HEK293 (cell line): ENCODE results near the gene AP1G2.

Experiments
- CTCF ChIA-PET: fragments of 350-600 bp; formaldehyde crosslinking; extraction: SDS; loops from one replicate; lab custom pipeline; 2021; ENCODE audit warnings: antibody characterized with exemption; lab: Yijun Ruan, JAX
- POLR2A ChIA-PET: fragments of 300-600 bp; formaldehyde crosslinking; extraction: SDS; loops from one replicate; lab custom pipeline; 2020; ENCODE audit warnings: antibody characterized with exemption, inconsistent platforms; lab: Yijun Ruan, JAX
- H3K27ac ChIP-seq: fragments of 200-500 bp; sonication (Bioruptor generic); 2 replicates; pipeline ENCODE4 v1.5.1; 2014; ENCODE audit warnings: low read depth, low read length, control low read depth, inconsistent platforms; ENCODE audit errors: extremely low read depth
- H3K36me3 ChIP-seq, 2 experiments: fragments of 200-500 bp in 1 of 2; sonication (Bioruptor generic) in 1 of 2; 1 replicate in 1 of 2; 2 replicates in 1 of 2; pipeline ENCODE4 v1.5.1; 2014 to 2017; ENCODE audit warnings: inconsistent platforms in 2 of 2, low read length in 2 of 2; ENCODE audit not compliant: control insufficient read depth in 2 of 2, insufficient read depth in 1 of 2
- H3K4me1 ChIP-seq: fragments of 200-500 bp; sonication (Bioruptor generic); 2 replicates; pipeline ENCODE4 v1.5.1; 2014; ENCODE audit warnings: mild to moderate bottlenecking, low read length, inconsistent platforms; ENCODE audit not compliant: control insufficient read depth, insufficient read depth
- H3K4me3 ChIP-seq: 2 replicates; pipeline ENCODE4 v1.5.1; 2011; ENCODE audit warnings: low read depth, mild to moderate bottlenecking, control low read depth, low read length, moderate library complexity
- H3K9me3 ChIP-seq: fragments of 200-500 bp; sonication (Bioruptor generic); 2 replicates; pipeline ENCODE4 v1.5.1; 2014; ENCODE audit warnings: low read depth, low read length, inconsistent platforms; ENCODE audit not compliant: control insufficient read depth, insufficient read depth
- KLF7 ChIP-seq: fragments of 450-650 bp; formaldehyde crosslinking; IDR thresholded peaks from 2 replicates; pipeline ENCODE4 v1.5.1; 2016; ENCODE audit warnings: missing biosample characterization, missing genetic modification characterization, borderline replicate concordance
- KLF8 ChIP-seq: fragments of 450-650 bp; formaldehyde crosslinking; IDR thresholded peaks from 2 replicates; pipeline ENCODE4 v1.5.1; 2016; ENCODE audit warnings: missing biosample characterization, missing genetic modification characterization
- TRIM28 ChIP-seq: IDR thresholded peaks from 2 replicates; pipeline ENCODE4 v1.6.1; 2011; ENCODE audit warnings: low read length, control low read depth, borderline replicate concordance
- ZBTB17 ChIP-seq: fragments of 450-650 bp; formaldehyde crosslinking; IDR thresholded peaks from 2 replicates; pipeline ENCODE4 v1.5.1; 2016; ENCODE audit warnings: missing biosample characterization, missing genetic modification characterization
- ZNF157 ChIP-seq: fragments of 450-650 bp; formaldehyde crosslinking; IDR thresholded peaks from 2 replicates; pipeline ENCODE4 v1.5.1; 2016; ENCODE audit warnings: missing biosample characterization, missing genetic modification characterization
- ZNF169 ChIP-seq: fragments of 450-650 bp; formaldehyde crosslinking; IDR thresholded peaks from 2 replicates; pipeline ENCODE4 v1.5.1; 2016; ENCODE audit warnings: missing biosample characterization, missing genetic modification characterization
- ZNF302 ChIP-seq: fragments of 450-650 bp; formaldehyde crosslinking; IDR thresholded peaks from 2 replicates; pipeline ENCODE4 v1.5.1; 2016; ENCODE audit warnings: missing biosample characterization, missing genetic modification characterization, low read depth
- ZNF341 ChIP-seq: fragments of 450-650 bp; formaldehyde crosslinking; IDR thresholded peaks from 2 replicates; pipeline ENCODE4; 2016; ENCODE audit warnings: low read depth, missing biosample characterization, missing genetic modification characterization
- ZNF48 ChIP-seq: fragments of 450-650 bp; formaldehyde crosslinking; IDR thresholded peaks from 2 replicates; pipeline ENCODE4 v1.5.1; 2016; ENCODE audit warnings: missing biosample characterization, missing genetic modification characterization
- ZNF521 ChIP-seq: fragments of 450-650 bp; formaldehyde crosslinking; IDR thresholded peaks from 2 replicates; pipeline ENCODE4 v1.5.1; 2017; ENCODE audit warnings: missing biosample characterization, mild to moderate bottlenecking, missing genetic modification characterization
- ZNF555 ChIP-seq: fragments of 450-650 bp; formaldehyde crosslinking; conservative IDR thresholded peaks from 2 replicates; pipeline ENCODE4 v1.5.1; 2017; ENCODE audit warnings: missing biosample characterization, mild to moderate bottlenecking, missing genetic modification characterization, inconsistent platforms
- ZNF626 ChIP-seq: fragments of 450-650 bp; sonication (Bioruptor Pico); formaldehyde crosslinking; IDR thresholded peaks from 2 replicates; pipeline ENCODE4 v1.5.1; 2018; ENCODE audit warnings: missing biosample characterization, missing genetic modification characterization, inconsistent platforms
- ZNF654 ChIP-seq: fragments of 450-650 bp; formaldehyde crosslinking; IDR thresholded peaks from 2 replicates; pipeline ENCODE4 v1.5.1; 2016; ENCODE audit warnings: low read depth, missing biosample characterization, missing genetic modification characterization
- ZNF76 ChIP-seq: fragments of 450-650 bp; formaldehyde crosslinking; IDR thresholded peaks from 2 replicates; pipeline ENCODE4; 2016; ENCODE audit warnings: low read depth, missing biosample characterization, missing genetic modification characterization, borderline replicate concordance
- ZNF768 ChIP-seq: fragments of 450-650 bp; formaldehyde crosslinking; IDR thresholded peaks from 2 replicates; pipeline ENCODE4 v1.5.1; 2018; ENCODE audit warnings: missing biosample characterization, mild to moderate bottlenecking, missing genetic modification characterization
- ZNF843 ChIP-seq: fragments of 450-650 bp; formaldehyde crosslinking; IDR thresholded peaks from 2 replicates; pipeline ENCODE4 v1.5.1; 2016; ENCODE audit warnings: missing biosample characterization, missing genetic modification characterization
- ZSCAN30 ChIP-seq: fragments of 450-650 bp; IDR thresholded peaks from 2 replicates; pipeline ENCODE4 v1.5.1; 2018; ENCODE audit warnings: missing biosample characterization, mild to moderate bottlenecking, missing genetic modification characterization, moderate library complexity
- TF ChIP-seq, protein P1 (sequence below): fragments of 450-650 bp; formaldehyde crosslinking; IDR thresholded peaks from 2 replicates; pipeline ENCODE4 v1.5.1; 2016; ENCODE audit warnings: missing biosample characterization, missing genetic modification characterization, borderline replicate concordance
- TF ChIP-seq, protein P2 (sequence below): fragments of 450-650 bp; formaldehyde crosslinking; IDR thresholded peaks from 2 replicates; pipeline ENCODE4 v1.5.1; 2016; ENCODE audit warnings: missing biosample characterization, missing genetic modification characterization
- TF ChIP-seq, protein P3 (sequence below): fragments of 450-650 bp; formaldehyde crosslinking; IDR thresholded peaks from 2 replicates; pipeline ENCODE4 v1.5.1; 2016; ENCODE audit warnings: missing biosample characterization, missing genetic modification characterization

AP1G2 gene

DNA sequence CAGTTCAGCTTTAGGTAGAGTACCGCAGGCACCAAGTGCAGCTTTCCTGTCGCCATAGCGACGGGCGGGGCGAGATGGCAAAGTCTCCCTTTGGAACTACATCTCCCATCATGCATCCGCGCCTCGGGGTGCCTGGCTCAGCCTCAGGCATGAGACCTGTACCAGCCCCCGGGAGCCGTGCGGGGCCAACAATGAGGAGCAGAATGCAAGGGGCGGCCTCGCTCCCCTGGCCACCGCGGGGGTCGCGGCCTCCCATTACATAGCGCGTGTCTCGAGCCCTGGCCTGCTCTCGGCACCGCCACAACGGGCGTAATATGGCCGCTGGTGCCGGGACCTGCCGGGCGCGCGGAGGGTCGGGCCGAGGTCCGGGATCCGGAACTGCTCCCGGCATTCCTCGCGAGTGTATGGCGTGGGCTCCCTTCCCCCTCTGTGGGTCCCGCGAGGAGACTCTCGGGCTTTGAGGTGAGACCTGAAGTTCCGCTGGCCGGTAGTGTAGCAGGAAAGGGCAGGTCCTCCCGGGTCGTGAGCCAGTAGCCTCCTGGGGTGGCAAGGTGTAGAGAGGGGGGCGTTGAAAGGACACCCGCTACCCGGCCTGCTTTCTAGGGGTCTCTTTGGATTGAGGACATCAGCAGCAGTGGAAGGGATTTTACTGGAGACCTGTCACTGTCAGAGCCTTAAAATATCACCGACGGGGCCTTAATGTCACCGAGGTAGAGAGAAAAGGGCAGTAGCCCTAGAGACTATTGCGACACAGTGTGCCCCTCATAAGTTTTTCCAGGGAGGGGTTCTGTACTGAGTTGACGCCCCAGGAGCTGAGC lies 11.5 kb downstream of the AP1G2 start, which contains the start of gene THTPA (continued):
- TF ChIP-seq KLF8 (peak; percentile 82), ZNF768 (no peak), ZNF654 (no peak), ZBTB17 (peak; percentile 99), ZSCAN30 (tag by site-specific recombination) (peak; percentile 93), ZNF48 (tag by site-specific recombination) (no peak), ZNF76 (peak; percentile 99), ZNF157 (tag by site-specific recombination) (no peak), ZNF302 (tag by site-specific recombination) (no peak), ZNF341 (tag by site-specific recombination) (peak; percentile 80), KLF7 (tag by site-specific recombination) (peak; percentile 42; the same call in 1 of the 2 replicates), ZNF555 (tag by site-specific recombination) (no peak)
- TF ChIP-seq, protein P1, sequence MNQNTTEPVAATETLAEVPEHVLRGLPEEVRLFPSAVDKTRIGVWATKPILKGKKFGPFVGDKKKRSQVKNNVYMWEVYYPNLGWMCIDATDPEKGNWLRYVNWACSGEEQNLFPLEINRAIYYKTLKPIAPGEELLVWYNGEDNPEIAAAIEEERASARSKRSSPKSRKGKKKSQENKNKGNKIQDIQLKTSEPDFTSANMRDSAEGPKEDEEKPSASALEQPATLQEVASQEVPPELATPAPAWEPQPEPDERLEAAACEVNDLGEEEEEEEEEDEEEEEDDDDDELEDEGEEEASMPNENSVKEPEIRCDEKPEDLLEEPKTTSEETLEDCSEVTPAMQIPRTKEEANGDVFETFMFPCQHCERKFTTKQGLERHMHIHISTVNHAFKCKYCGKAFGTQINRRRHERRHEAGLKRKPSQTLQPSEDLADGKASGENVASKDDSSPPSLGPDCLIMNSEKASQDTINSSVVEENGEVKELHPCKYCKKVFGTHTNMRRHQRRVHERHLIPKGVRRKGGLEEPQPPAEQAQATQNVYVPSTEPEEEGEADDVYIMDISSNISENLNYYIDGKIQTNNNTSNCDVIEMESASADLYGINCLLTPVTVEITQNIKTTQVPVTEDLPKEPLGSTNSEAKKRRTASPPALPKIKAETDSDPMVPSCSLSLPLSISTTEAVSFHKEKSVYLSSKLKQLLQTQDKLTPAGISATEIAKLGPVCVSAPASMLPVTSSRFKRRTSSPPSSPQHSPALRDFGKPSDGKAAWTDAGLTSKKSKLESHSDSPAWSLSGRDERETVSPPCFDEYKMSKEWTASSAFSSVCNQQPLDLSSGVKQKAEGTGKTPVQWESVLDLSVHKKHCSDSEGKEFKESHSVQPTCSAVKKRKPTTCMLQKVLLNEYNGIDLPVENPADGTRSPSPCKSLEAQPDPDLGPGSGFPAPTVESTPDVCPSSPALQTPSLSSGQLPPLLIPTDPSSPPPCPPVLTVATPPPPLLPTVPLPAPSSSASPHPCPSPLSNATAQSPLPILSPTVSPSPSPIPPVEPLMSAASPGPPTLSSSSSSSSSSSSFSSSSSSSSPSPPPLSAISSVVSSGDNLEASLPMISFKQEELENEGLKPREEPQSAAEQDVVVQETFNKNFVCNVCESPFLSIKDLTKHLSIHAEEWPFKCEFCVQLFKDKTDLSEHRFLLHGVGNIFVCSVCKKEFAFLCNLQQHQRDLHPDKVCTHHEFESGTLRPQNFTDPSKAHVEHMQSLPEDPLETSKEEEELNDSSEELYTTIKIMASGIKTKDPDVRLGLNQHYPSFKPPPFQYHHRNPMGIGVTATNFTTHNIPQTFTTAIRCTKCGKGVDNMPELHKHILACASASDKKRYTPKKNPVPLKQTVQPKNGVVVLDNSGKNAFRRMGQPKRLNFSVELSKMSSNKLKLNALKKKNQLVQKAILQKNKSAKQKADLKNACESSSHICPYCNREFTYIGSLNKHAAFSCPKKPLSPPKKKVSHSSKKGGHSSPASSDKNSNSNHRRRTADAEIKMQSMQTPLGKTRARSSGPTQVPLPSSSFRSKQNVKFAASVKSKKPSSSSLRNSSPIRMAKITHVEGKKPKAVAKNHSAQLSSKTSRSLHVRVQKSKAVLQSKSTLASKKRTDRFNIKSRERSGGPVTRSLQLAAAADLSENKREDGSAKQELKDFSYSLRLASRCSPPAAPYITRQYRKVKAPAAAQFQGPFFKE = no peak
- TF ChIP-seq, all 188 proteins: peak for 53

DNA sequence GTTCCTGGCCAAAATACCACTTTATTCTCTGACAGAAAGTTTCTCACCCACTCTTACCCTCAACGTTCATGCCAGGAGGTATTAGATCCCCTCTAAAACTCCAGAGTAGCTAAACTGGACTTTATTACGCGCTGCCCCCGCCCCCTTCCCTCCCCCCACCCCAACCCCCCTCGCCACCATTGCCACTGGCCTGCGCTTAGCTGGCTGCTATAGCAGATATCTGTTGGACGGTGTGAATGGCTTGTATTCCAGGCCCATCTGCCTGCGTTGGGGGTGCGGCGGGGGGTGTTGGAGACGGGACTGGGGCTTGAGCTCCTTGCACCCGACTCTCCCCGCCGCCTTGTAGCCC lies 12.1 kb downstream of the AP1G2 start:
- H3K4me1 ChIP-seq = peaks cover 10% of the 10 kb centered on the region

More for the DNA sequence above, 12.1 kb downstream of the AP1G2 start:
- POLR2A ChIA-PET = interaction anchor here (0.6 to 1.2 kb wide), 8 partner anchors 9 to 262 kb away, joined by 3 to 10 read pairs (median 6); partner anchors contain the start of genes AP1G2, BCL2L2 and PABPN1
- CTCF ChIA-PET = interaction anchor here (2.0 to 10.1 kb wide), 2 partner anchors 8 to 75 kb away, joined by 6 to 338 read pairs; no protein-coding TSS in a partner anchor
- Histone ChIP-seq H3K27ac (peak overlapping the region; percentile 81; the same call in 1 of the 2 replicates), H3K4me3 (peak overlapping the region; percentile 85), H3K9me3 (no peaks in the 10 kb centered on the region)
- TF ChIP-seq TRIM28 (no peak), ZNF626 (tag by site-specific recombination) (no peak), ZNF843 (tag by site-specific recombination) (no peak), ZNF521 (tag by site-specific recombination) (no peak), ZNF169 (tag by site-specific recombination) (no peak)
- TF ChIP-seq, protein P2, sequence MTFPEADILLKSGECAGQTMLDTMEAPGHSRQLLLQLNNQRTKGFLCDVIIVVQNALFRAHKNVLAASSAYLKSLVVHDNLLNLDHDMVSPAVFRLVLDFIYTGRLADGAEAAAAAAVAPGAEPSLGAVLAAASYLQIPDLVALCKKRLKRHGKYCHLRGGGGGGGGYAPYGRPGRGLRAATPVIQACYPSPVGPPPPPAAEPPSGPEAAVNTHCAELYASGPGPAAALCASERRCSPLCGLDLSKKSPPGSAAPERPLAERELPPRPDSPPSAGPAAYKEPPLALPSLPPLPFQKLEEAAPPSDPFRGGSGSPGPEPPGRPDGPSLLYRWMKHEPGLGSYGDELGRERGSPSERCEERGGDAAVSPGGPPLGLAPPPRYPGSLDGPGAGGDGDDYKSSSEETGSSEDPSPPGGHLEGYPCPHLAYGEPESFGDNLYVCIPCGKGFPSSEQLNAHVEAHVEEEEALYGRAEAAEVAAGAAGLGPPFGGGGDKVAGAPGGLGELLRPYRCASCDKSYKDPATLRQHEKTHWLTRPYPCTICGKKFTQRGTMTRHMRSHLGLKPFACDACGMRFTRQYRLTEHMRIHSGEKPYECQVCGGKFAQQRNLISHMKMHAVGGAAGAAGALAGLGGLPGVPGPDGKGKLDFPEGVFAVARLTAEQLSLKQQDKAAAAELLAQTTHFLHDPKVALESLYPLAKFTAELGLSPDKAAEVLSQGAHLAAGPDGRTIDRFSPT (tag by site-specific recombination) = no peak
- TF ChIP-seq, protein P3, sequence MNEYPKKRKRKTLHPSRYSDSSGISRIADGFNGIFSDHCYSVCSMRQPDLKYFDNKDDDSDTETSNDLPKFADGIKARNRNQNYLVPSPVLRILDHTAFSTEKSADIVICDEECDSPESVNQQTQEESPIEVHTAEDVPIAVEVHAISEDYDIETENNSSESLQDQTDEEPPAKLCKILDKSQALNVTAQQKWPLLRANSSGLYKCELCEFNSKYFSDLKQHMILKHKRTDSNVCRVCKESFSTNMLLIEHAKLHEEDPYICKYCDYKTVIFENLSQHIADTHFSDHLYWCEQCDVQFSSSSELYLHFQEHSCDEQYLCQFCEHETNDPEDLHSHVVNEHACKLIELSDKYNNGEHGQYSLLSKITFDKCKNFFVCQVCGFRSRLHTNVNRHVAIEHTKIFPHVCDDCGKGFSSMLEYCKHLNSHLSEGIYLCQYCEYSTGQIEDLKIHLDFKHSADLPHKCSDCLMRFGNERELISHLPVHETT (tag by site-specific recombination) = no peak
- TF ChIP-seq, all 188 proteins: peak for 0
- H3K36me3 ChIP-seq = peaks cover 4 to 29% of the 10 kb centered on the region in 2 experiments; a peak in 2 of 3 replicates
